AML-193 (cell line): ENCODE measurements around the gene PRR12.

Source experiments
- DNase-seq, 2 experiments: peaks; one replicate each; lab custom pipeline; 2025; lab: John Stamatoyannopoulos, UW

Gene PRR12

GRCh38 chr19:49565261-49565660 is 25.7 kb upstream of the PRR12 start:
- DNase-seq = no peak

GRCh38 chr19:49566302-49566701 is 24.7 kb upstream of the PRR12 start:
- no peak for DNase-seq

GRCh38 chr19:49567861-49568441 is 23.0 kb upstream of the PRR12 start:
- no peak for DNase-seq

- DNase-seq = peak; percentile 85 to 86
These were observed 20.7 kb upstream of the PRR12 start for GRCh38 chr19:49570138-49570856.

GRCh38 chr19:49570997-49571676 is 19.8 kb upstream of the PRR12 start:
- DNase-seq = peak in 1 of 2 experiments; percentile 19

GRCh38 chr19:49573009-49573408 is 18.0 kb upstream of the PRR12 start:
- DNase-seq = no peak

- no peak for DNase-seq
These were observed 17.6 kb upstream of the PRR12 start for GRCh38 chr19:49573425-49573824.

GRCh38 chr19:49574206-49574755 is 16.7 kb upstream of the PRR12 start:
- DNase-seq = no peak

- DNase-seq = no peak
These were observed 11.8 kb upstream of the PRR12 start for GRCh38 chr19:49579193-49579592.

GRCh38 chr19:49579947-49580263 is 11.1 kb upstream of the PRR12 start:
- no peak for DNase-seq

- peak; percentile 89 to 95 for DNase-seq
These were observed 10.5 kb upstream of the PRR12 start, which contains the start of gene NOSIP for GRCh38 chr19:49580264-49581006. TSS of gene NOSIP (minus strand) at chr19:49580556. CDS start at chr19:49560691, 19,865 bp downstream.

- no peak for DNase-seq
These were observed 9.9 kb upstream of the PRR12 start, which contains the start of gene PRRG2 for GRCh38 chr19:49581007-49581508. TSS of gene PRRG2 (plus strand) at chr19:49581316. CDS start at chr19:49583220, 1,904 bp downstream.

GRCh38 chr19:49583239-49583638 is 7.7 kb upstream of the PRR12 start:
- no peak for DNase-seq

- no peak for DNase-seq
These were observed 6.0 kb upstream of the PRR12 start for GRCh38 chr19:49585023-49585422.

- DNase-seq = no peak
These were observed 3.8 kb upstream of the PRR12 start for GRCh38 chr19:49587227-49587626.

GRCh38 chr19:49588365-49589122 is 2.4 kb upstream of the PRR12 start:
- DNase-seq = no peak

GRCh38 chr19:49589502-49589905 is 1.5 kb upstream of the PRR12 start:
- no peak for DNase-seq

GRCh38 chr19:49590071-49590970 is 661 bp upstream of the PRR12 start:
- DNase-seq = peak; percentile 92 to 93

- peak in 1 of 2 experiments; percentile 37 for DNase-seq
These were observed 926 bp downstream of the PRR12 start for GRCh38 chr19:49591731-49592485.
